HG02678 (cell line): ENCODE data around the gene C2CD3.

Source experiments
- ATAC-seq: cut with Tn5 transposase; IDR thresholded peaks from one replicate; pipeline ENCODE4 v1.9.1; 2021; ENCODE audit warnings: mild to moderate bottlenecking, moderate library complexity; ENCODE audit not compliant: unreplicated experiment

Gene C2CD3

GRCh38 chr11:74170694-74171629, at the start of gene C2CD3, which contains the start of gene PPME1:
TSS of gene C2CD3 (minus strand) at chr11:74171002. CDS start at chr11:74170792, 210 bp downstream.
TSS of gene PPME1 (plus strand) at chr11:74171289. CDS start at chr11:74171422, 133 bp downstream.
- peak; percentile 94 for ATAC-seq

DNA sequence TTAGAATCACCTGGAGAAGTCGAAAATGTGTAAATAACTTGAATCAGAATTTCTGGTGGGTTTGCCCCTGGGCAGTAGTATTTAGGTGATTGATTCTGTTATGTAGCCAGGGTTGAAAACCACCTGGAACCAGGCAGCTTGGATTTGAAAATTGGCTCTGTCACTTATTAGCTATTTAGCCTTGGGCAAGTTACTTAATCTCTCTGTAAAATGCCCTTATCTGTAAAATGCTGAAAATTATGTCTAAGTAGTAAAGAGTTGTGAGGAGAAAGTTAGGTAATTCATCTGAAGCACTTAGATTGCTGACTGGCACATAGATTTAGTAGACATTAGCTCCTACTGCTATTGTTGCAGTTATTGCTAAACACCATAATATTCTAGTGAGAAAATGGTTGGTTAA, 49.6 kb upstream of the C2CD3 start:
- no peak for ATAC-seq

GRCh38 chr11:74212533-74212932, 41.7 kb upstream of the C2CD3 start:
- ATAC-seq, result no peak

DNA sequence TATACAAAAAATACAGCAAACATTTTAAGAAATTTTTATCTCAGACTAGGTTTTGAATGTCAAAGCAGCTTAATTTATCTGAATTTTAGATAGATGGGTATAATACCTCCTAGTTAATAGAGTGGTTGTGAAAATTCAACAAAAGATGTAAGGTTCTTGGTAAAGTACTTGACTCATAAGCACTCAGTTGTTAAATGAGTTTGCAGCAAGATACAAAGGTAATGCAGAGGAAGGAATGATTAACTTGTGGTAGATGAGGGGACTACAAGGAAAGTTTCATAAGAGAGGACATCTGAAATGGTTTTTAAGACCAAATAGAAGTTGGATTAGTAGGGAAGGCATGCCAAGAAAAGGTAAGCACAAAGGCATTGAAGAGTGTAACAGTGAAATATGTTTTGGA, 37.7 kb upstream of the C2CD3 start:
- no peak for ATAC-seq

- no peak for ATAC-seq
Observed at GRCh38 chr11:74206746-74207145, 35.9 kb upstream of the C2CD3 start.

GRCh38 chr11:74205181-74205580, 34.4 kb upstream of the C2CD3 start:
- no peak for ATAC-seq

DNA sequence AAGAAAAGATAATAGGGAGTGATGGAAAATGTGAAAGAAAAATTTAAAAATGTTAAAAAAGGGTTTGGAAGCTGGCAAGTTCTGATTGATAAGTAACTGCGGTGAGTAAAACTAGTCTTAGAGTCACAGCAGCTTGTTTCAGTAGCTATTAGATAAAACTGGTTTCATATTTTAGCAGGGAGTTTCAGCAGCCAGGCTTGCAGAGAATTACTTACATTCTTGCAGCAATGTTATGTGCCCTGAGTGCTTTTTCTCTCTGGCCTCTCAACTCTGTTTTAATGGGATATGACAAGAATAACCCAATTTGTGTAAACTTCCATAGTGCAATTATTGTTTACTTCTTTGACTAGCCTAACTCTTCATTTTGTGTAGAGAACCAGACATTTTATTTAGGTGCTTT, 33.9 kb upstream of the C2CD3 start:
- ATAC-seq, result no peak

GRCh38 chr11:74203966-74204365, 33.2 kb upstream of the C2CD3 start:
- no peak for ATAC-seq

- ATAC-seq, result no peak
Observed at GRCh38 chr11:74196781-74197486, 26.1 kb upstream of the C2CD3 start.

GRCh38 chr11:74195828-74196227, 25.0 kb upstream of the C2CD3 start:
- ATAC-seq, result no peak

DNA sequence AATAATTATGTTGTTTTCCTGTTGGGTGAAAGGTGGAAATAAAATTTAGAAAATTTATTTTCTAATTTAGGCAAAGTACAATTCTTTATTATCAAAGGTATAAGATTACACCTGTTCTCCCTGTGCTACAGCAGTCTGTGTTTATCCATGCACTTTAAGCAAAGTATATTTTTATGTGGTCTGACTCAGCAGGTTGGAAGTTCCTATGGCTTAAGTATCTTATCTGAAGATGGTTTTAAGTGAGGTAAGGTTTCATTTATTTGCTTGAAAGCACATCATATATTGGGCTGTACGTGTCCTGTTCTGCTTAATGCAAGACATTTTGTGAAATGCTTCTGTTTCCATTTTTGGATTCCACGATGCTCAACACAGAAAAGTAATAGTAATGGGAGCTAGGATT, 14.9 kb upstream of the C2CD3 start:
- no peak for ATAC-seq

DNA sequence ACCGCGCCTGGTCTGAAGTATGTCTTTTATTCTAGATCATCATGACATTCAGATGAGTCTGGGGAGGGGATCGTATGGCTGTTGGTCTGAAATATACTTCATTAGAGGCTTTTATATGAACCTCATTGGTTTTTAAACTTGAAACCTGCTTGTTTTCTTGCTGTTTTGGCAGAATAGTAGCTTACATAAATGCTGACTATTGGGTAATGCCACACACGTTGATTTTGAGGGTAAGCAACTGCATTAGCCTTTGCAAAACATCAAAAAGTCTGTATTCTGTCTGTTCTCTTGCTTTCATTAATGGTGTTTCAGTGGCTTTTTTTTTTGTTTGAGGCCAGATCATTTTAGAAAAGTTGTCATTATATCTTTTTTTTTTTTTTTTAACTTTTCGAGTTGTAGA, 14.5 kb upstream of the C2CD3 start:
- no peak for ATAC-seq

DNA sequence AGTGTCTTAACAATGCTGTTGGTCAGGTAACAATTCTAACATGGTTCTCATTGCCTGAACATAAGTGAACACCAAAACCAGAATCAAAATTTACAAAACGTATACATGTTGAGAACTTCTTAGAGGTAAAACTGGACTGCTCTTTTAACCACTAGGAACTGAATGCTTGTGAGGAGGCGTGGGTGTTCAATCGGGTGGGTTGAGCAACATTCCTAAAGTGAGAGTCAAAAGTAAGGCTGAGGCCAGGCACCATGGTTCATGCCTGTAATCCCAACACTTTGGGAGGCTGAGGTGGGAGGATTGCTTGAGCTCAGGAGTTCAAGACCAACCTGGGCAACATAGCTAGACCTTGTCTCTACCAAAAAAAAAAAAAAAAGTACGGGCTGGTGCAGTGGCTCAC, 11.8 kb upstream of the C2CD3 start:
- no peak for ATAC-seq

DNA sequence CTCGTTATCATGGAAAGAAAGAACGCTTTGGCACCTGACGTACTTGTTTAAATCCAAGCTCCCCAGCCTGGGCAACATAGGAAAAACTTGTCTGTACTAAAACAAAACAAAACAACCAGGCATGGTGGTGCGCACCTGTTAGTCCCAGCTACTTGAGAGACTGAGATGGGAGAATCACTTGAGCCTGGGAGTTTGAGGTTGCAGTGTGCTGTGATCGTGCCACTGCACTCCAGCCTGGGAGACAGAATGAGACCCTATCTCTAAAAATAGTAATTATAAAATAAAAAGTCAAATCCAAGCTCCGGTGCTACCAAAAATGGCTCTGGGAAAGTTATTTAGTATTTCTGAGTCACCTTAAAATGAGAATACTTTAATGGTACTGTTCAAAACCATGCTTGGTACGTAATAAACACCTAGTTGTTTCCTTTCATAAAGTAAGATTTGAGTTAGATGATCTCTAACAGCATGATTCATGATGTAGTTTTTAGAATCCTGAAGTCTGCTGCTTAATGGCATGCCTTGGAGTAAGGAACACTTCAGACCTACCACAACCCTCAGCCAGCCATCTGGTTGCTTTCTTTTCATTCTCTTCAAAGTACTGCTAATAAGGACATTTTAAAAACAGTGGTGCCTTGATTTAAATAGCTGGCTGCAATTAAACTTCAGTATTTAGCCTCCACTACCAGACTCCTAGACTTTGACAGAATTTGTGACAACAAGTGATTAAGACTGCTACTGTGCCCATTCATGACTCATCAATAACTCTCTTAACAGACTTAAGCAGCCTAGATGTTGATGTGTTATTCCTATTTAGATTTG, 8.6 kb upstream of the C2CD3 start:
- no peak for ATAC-seq

GRCh38 chr11:74175920-74176319, 5.1 kb upstream of the C2CD3 start:
- no peak for ATAC-seq

GRCh38 chr11:74171997-74172396, 1.2 kb upstream of the C2CD3 start:
- ATAC-seq, result no peak

DNA sequence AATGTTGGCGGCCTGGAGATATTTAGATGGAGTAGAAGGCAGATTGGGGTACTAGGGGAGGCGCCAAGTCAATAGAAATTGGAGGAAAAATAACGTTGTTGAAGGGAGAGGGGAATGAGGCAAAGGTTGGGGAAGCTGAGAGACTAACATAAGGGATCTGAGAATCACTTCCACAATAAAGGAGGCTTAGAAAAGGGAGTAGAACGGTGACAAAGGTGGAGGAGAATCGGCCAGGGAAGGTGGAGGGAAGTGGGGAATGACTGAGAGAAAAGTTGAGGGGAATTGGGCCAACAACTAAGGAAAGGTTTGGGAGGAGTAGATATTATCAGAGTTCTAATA, 797 bp upstream of the C2CD3 start:
- no peak for ATAC-seq

DNA sequence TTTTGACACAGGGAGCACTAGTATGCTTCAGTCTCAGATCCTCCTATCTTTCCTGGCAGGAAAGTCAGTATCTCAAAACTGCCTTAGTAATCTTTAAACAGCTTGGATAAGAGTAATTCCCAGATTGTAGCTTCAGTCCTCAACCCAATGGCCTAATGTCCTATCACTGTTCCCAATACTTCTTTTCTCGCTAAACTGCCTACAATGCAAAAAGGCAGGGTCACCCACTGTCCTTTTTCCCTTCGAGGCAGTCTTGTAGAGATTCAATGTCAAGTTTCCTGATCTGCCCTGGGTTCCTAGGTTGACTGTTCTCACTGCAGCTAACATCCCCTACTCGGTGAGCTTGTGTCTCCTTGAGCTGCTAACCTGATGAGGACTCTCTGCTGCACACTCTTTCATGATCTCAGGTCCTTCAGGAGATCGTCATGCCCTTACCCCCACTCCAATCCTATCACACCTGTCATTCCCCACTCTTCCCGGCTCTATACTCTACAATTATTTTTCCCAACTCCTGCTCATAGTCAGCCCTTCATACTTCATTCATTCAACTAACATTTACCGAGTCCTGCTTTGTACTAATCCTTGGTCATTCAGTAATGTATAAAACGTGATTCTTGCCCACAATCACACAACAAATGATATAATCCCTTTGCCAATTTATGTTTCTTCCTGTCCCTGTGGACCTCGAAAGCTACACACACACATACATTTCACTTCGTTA, 904 bp downstream of the C2CD3 start:
- no peak for ATAC-seq

GRCh38 chr11:74168838-74169237, 2.0 kb downstream of the C2CD3 start:
- ATAC-seq, result no peak

GRCh38 chr11:74162681-74163467, 7.9 kb downstream of the C2CD3 start:
- no peak for ATAC-seq
